ENCODE data around the gene FHIT.

FHIT gene

GRCh38 chr3:59710554-59710953, 1540.7 kb downstream of the FHIT start:
- in situ Hi-C loops (cut with MboI; ENCODE audit: low sequenced_read_pairs, unreplicated experiment) = no loop called here
- no peak for TF ChIP-seq CTCF (IDR thresholded peaks at IDR 0.05; ENCODE audit: borderline replicate concordance, control extremely low read depth, extremely low read depth, insufficient read depth, missing control alignments)
- no peak for DNase-seq (ENCODE audit: low spot score)

- no peak for TF ChIP-seq CTCF (IDR thresholded peaks at IDR 0.05; ENCODE audit: borderline replicate concordance, control extremely low read depth, extremely low read depth, insufficient read depth, missing control alignments)
- in situ Hi-C loops (cut with MboI; ENCODE audit: low sequenced_read_pairs, unreplicated experiment) = no loop called here
- no peak for DNase-seq (ENCODE audit: low spot score)
These were observed 1541.3 kb downstream of the FHIT start for GRCh38 chr3:59709702-59710553.

- no peak for TF ChIP-seq CTCF (IDR thresholded peaks at IDR 0.05; ENCODE audit: borderline replicate concordance, control extremely low read depth, extremely low read depth, insufficient read depth, missing control alignments)
- in situ Hi-C loops (cut with MboI; ENCODE audit: low sequenced_read_pairs, unreplicated experiment) = no loop called here
- no peak for DNase-seq (ENCODE audit: low spot score)
These were observed 1543.0 kb downstream of the FHIT start for GRCh38 chr3:59708202-59708601.

DNA sequence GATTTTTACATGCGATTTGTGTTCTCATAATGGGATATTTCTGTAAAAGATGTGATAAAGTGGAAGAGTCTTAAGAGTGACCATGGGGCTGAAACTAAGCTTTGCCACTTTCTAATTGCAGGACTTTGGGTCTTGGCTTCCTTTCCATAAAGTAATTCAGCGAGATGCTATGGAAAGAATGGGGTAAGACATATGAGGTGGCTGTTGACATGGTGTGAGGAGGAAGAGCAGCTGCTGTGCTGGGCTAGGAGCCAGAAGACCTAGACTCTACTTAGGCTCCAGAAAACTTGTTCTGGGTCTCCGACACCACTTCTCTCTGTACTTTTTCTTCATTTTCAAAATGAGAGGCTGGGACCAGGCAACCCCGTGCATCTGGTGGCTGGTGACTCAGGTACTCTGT, 1547.0 kb downstream of the FHIT start:
- DNase-seq (ENCODE audit: low spot score) = no peak
- in situ Hi-C loops (cut with MboI; ENCODE audit: low sequenced_read_pairs, unreplicated experiment) = no loop called here
- no peak for TF ChIP-seq CTCF (IDR thresholded peaks at IDR 0.05; ENCODE audit: borderline replicate concordance, control extremely low read depth, extremely low read depth, insufficient read depth, missing control alignments)

GRCh38 chr3:59699648-59700320, 1551.5 kb downstream of the FHIT start:
- no peak for DNase-seq (ENCODE audit: low spot score)
- TF ChIP-seq CTCF (IDR thresholded peaks at IDR 0.05; ENCODE audit: borderline replicate concordance, control extremely low read depth, extremely low read depth, insufficient read depth, missing control alignments) = no peak
- in situ Hi-C loops (cut with MboI; ENCODE audit: low sequenced_read_pairs, unreplicated experiment) = no loop called here
